NB4 (cell line): ENCODE data around the gene ADH4.
"Not testable (repeated sequence)": the region's sequence is repeated elsewhere in the genome, so short reads cannot be mapped to it uniquely, and the experiment has no call there.

Experiments
- DNase-seq: peaks from one replicate; pipeline ENCODE4 v3.0.0; 2010; ENCODE audit warnings: low read depth
- H3K4me3 ChIP-seq: one replicate; pipeline ENCODE4 v1.5.1; 2011; ENCODE audit warnings: mild to moderate bottlenecking, low read depth, low read length, moderate library complexity
- CTCF ChIP-seq: IDR thresholded peaks from one replicate; pipeline ENCODE4 v1.5.1; 2012; ENCODE audit warnings: low read depth, low read length
- MAX ChIP-seq: IDR thresholded peaks from 2 replicates; pipeline ENCODE4 v1.6.1; 2011; ENCODE audit warnings: low read depth, low read length
- MYC ChIP-seq: IDR thresholded peaks from 2 replicates; pipeline ENCODE4 v1.6.1; 2011; ENCODE audit warnings: low read depth, low read length
- POLR2A ChIP-seq: IDR thresholded peaks from 2 replicates; pipeline ENCODE4 v1.6.1; 2011; ENCODE audit warnings: mild to moderate bottlenecking; ENCODE audit not compliant: insufficient read length; ENCODE audit errors: extremely low read depth

Gene ADH4

GRCh38 chr4:99104153-99104552, 39.9 kb downstream of the ADH4 start:
- DNase-seq: no peak
- H3K4me3 ChIP-seq: no peak overlapping the region
- TF ChIP-seq MAX (no peak), CTCF (no peak), MYC (no peak), POLR2A (no peak)

- no peak for TF ChIP-seq CTCF
- TF ChIP-seq MYC: no peak
- no peak for TF ChIP-seq MAX
- no peak for TF ChIP-seq POLR2A
- no peak overlapping the region for H3K4me3 ChIP-seq
- no peak for DNase-seq
Measured at GRCh38 chr4:99103166-99103565, 40.9 kb downstream of the ADH4 start.

- no peak for DNase-seq
- TF ChIP-seq POLR2A (no peak), MYC (no peak), MAX (no peak), CTCF (no peak)
- no peak overlapping the region for H3K4me3 ChIP-seq
Measured at GRCh38 chr4:99102634-99103033, 41.5 kb downstream of the ADH4 start.

- DNase-seq: no peak
- TF ChIP-seq POLR2A (no peak), CTCF (no peak), MAX (no peak), MYC (no peak)
- no peak overlapping the region for H3K4me3 ChIP-seq
Measured at GRCh38 chr4:99100876-99101275, 43.2 kb downstream of the ADH4 start.

- not testable (repeated sequence) for DNase-seq, H3K4me3 ChIP-seq
Measured at GRCh38 chr4:99099814-99100213, 44.3 kb downstream of the ADH4 start.

GRCh38 chr4:99099311-99099710, 44.8 kb downstream of the ADH4 start:
- no peak for DNase-seq
- TF ChIP-seq MYC (no peak), MAX (no peak), CTCF (no peak), POLR2A (no peak)
- no peak overlapping the region for H3K4me3 ChIP-seq

GRCh38 chr4:99091841-99092240, 52.3 kb downstream of the ADH4 start:
- not testable (repeated sequence) for H3K4me3 ChIP-seq, DNase-seq
